GM20000 (cell line): Measurements from ENCODE around the gene ZNF74.

Experiments used
- DNase-seq: peaks from one replicate; pipeline ENCODE4 v3.0.0; 2012; ENCODE audit warnings: low spot score
- CTCF ChIP-seq: IDR thresholded peaks from 2 replicates; pipeline ENCODE4 v1.5.1; 2012; ENCODE audit warnings: mild to moderate bottlenecking, control low read depth; ENCODE audit errors: extremely low read depth, missing control alignments

Gene ZNF74

GRCh38 chr22:20439928-20440575 lies 46.1 kb downstream of the ZNF74 start:
- TF ChIP-seq CTCF, result no peak
- DNase-seq, result peak; percentile 27

GRCh38 chr22:20440637-20441591 lies 47.0 kb downstream of the ZNF74 start:
- TF ChIP-seq CTCF, result no peak
- no peak for DNase-seq

- DNase-seq, result no peak
- no peak for TF ChIP-seq CTCF
Observed at GRCh38 chr22:20441631-20442484, 47.9 kb downstream of the ZNF74 start.

GRCh38 chr22:20442485-20443284 lies 48.7 kb downstream of the ZNF74 start:
- DNase-seq, result no peak
- no peak for TF ChIP-seq CTCF

GRCh38 chr22:20444325-20444724 lies 50.4 kb downstream of the ZNF74 start:
- no peak for TF ChIP-seq CTCF
- no peak for DNase-seq

- no peak for TF ChIP-seq CTCF
Observed at GRCh38 chr22:20446383-20446970, 52.5 kb downstream of the ZNF74 start.

More at GRCh38 chr22:20446383-20446970, 52.5 kb downstream of the ZNF74 start:
- DNase-seq, result no peak
